ENCODE measurements around the gene PRRG3.

Gene PRRG3

DNA sequence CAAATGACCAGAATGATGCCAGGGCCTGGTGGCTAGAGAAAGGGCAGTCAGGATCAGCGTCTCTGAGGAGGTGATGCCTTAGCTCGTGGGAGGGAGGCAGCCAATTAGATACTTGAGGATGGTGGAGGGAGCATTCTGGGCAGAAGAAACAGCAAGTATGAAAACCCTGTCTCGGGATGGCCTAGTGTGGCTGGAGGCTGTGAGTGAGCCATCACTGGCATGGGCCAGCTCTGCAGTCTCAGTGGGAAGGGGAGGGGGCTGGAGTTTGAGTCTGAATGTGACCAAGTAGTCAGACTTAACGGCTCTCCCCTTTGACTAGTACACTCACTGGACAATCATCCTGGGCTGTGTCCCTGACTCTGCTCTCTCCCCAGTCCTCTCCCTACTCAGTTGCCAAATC, 46.3 kb downstream of the PRRG3 start:
- H3K4me3 ChIP-seq (ENCODE audit: low read length): no peak overlapping the region
- TF ChIP-seq, protein P1, sequence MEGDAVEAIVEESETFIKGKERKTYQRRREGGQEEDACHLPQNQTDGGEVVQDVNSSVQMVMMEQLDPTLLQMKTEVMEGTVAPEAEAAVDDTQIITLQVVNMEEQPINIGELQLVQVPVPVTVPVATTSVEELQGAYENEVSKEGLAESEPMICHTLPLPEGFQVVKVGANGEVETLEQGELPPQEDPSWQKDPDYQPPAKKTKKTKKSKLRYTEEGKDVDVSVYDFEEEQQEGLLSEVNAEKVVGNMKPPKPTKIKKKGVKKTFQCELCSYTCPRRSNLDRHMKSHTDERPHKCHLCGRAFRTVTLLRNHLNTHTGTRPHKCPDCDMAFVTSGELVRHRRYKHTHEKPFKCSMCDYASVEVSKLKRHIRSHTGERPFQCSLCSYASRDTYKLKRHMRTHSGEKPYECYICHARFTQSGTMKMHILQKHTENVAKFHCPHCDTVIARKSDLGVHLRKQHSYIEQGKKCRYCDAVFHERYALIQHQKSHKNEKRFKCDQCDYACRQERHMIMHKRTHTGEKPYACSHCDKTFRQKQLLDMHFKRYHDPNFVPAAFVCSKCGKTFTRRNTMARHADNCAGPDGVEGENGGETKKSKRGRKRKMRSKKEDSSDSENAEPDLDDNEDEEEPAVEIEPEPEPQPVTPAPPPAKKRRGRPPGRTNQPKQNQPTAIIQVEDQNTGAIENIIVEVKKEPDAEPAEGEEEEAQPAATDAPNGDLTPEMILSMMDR (conservative IDR thresholded peaks at IDR 0.05; ENCODE audit: low read length): no peak
- no peak for DNase-seq (ENCODE audit: low read depth)

DNA sequence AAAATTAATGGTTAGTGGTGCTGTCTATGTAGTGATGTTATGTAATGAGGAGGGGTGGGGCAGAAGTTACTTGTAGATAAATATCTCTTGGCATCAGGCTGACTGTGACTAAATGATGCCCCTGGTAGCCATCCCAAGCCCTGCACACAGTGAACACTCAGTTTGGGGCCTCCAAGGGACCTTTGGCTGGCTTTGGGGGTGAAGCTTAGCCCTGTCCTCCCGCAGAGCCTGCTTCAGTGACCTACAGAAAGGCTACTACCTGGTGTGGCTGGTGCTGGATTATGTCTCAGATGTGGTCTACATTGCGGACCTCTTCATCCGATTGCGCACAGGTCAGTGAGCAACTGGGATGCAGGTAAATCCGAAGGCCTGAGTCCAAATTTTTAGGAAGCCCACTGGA, 47.1 kb downstream of the PRRG3 start:
- H3K4me3 ChIP-seq (ENCODE audit: low read length): no peak overlapping the region
- TF ChIP-seq, protein P1 (conservative IDR thresholded peaks at IDR 0.05; ENCODE audit: low read length): no peak
- no peak for DNase-seq (ENCODE audit: low read depth)

DNA sequence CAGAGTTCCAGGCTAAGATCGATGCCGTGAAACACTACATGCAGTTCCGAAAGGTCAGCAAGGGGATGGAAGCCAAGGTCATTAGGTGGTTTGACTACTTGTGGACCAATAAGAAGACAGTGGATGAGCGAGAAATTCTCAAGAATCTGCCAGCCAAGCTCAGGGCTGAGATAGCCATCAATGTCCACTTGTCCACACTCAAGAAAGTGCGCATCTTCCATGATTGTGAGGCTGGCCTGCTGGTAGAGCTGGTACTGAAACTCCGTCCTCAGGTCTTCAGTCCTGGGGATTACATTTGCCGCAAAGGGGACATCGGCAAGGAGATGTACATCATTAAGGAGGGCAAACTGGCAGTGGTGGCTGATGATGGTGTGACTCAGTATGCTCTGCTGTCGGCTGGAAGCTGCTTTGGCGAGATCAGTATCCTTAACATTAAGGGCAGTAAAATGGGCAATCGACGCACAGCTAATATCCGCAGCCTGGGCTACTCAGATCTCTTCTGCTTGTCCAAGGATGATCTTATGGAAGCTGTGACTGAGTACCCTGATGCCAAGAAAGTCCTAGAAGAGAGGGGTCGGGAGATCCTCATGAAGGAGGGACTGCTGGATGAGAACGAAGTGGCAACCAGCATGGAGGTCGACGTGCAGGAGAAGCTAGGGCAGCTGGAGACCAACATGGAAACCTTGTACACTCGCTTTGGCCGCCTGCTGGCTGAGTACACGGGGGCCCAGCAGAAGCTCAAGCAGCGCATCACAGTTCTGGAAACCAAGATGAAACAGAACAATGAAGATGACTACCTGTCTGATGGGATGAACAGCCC, 48.6 kb downstream of the PRRG3 start:
- TF ChIP-seq, protein P1 (conservative IDR thresholded peaks at IDR 0.05; ENCODE audit: low read length): no peak
- no peak for DNase-seq (ENCODE audit: low read depth)
- no peak overlapping the region for H3K4me3 ChIP-seq (ENCODE audit: low read length)

DNA sequence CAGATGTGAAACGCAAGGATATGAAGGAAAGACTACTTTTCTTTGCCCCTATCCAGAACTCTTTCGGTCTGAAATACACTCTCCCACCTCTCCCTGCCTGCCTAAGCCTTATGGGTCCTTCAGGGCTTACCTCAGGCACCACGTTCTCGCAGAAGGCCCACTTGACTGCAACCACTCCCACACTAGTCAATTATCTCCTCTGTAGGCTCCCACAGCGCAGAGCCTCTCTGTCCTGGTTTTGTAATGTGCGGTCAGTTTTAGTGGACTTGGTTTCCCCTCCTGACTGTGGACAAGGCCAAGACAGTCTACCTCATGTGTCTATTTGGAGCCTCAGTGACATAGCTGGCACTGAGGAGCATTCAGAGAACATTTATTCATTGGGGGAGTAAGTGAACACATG, 50.4 kb downstream of the PRRG3 start:
- no peak overlapping the region for H3K4me3 ChIP-seq (ENCODE audit: low read length)
- TF ChIP-seq, protein P1 (conservative IDR thresholded peaks at IDR 0.05; ENCODE audit: low read length): no peak
- no peak for DNase-seq (ENCODE audit: low read depth)

- no peak overlapping the region for H3K4me3 ChIP-seq (ENCODE audit: low read length)
- DNase-seq (ENCODE audit: low read depth): no peak
- TF ChIP-seq, protein P1 (conservative IDR thresholded peaks at IDR 0.05; ENCODE audit: low read length): no peak
These were observed 51.2 kb downstream of the PRRG3 start for GRCh38 chrX:151746502-151746901.

GRCh38 chrX:151750511-151750910, 55.3 kb downstream of the PRRG3 start:
- DNase-seq (ENCODE audit: low read depth): no peak
- no peak overlapping the region for H3K4me3 ChIP-seq (ENCODE audit: low read length)
- TF ChIP-seq, protein P1 (conservative IDR thresholded peaks at IDR 0.05; ENCODE audit: low read length): no peak

DNA sequence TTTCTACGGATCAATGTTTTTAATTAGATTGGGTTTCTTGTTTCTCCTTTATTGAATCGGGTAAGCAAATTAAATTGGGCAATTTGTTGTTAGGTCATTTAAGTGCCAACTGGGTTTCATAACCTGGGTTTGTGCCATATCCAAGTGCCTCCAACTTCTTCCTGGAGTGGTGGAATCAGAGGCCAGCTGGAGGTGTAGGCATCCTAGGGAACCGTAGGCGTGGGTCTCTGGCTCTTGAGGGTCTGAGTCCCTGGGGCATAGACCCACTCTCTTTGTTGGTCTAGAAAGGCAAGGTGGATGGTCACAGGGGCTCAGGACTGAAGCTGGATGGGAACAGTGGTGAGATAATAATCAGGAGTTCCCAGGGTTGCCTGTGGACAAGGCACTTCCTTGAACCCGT, 57.6 kb downstream of the PRRG3 start:
- TF ChIP-seq, protein P1 (conservative IDR thresholded peaks at IDR 0.05; ENCODE audit: low read length): no peak
- no peak overlapping the region for H3K4me3 ChIP-seq (ENCODE audit: low read length)
- DNase-seq (ENCODE audit: low read depth): peak; percentile 13

All from AG10803 (cell line).